Liver (tissue), 3 donors: ENCODE data around the gene ABL2.

Experiments
- NR2F2 ChIP-seq: IDR thresholded peaks from 2 replicates; pipeline ENCODE4 v1.6.1; 2016; ENCODE audit warnings: antibody characterized with exemption
- TF ChIP-seq, protein P1 (sequence below): fragments of 150-350 bp; IDR thresholded peaks from 2 replicates; pipeline ENCODE4 v1.5.1; 2017; ENCODE audit warnings: improper control_type of control experiment, low read depth, low read length; ENCODE audit not compliant: missing input control
- TF ChIP-seq, protein P2 (sequence below): IDR thresholded peaks from 2 replicates; pipeline ENCODE4 v1.6.1; 2016; ENCODE audit warnings: antibody characterized with exemption, mild to moderate bottlenecking
- TF ChIP-seq, protein P3 (sequence below): IDR thresholded peaks from 2 replicates; pipeline ENCODE4 v1.6.1; 2016; ENCODE audit warnings: antibody characterized with exemption
- donor health status: healthy.
- donor health status: healthy.

DNA sequence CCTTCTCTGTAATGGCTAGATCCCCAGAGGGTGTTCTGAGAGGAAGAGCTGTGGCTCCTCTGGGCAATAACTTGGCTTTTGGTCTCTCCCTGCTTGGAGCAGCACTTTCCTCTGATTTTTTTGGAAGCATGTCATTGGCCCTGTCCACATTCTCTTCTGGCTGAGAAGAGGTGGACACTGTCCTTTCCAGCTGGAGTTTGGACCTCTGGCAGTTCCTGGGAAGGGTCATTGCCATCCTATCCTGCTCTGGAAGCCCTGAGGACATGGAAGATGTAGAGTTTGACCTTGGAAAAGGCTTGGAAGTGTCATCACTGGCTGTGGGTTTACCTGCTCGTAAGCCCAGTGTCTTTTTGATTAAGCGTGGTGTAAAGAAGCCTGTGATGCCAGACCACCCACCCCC lies 120.8 kb downstream of the ABL2 start:
- TF ChIP-seq, protein P1, sequence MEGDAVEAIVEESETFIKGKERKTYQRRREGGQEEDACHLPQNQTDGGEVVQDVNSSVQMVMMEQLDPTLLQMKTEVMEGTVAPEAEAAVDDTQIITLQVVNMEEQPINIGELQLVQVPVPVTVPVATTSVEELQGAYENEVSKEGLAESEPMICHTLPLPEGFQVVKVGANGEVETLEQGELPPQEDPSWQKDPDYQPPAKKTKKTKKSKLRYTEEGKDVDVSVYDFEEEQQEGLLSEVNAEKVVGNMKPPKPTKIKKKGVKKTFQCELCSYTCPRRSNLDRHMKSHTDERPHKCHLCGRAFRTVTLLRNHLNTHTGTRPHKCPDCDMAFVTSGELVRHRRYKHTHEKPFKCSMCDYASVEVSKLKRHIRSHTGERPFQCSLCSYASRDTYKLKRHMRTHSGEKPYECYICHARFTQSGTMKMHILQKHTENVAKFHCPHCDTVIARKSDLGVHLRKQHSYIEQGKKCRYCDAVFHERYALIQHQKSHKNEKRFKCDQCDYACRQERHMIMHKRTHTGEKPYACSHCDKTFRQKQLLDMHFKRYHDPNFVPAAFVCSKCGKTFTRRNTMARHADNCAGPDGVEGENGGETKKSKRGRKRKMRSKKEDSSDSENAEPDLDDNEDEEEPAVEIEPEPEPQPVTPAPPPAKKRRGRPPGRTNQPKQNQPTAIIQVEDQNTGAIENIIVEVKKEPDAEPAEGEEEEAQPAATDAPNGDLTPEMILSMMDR, result no peak
- TF ChIP-seq, protein P2, sequence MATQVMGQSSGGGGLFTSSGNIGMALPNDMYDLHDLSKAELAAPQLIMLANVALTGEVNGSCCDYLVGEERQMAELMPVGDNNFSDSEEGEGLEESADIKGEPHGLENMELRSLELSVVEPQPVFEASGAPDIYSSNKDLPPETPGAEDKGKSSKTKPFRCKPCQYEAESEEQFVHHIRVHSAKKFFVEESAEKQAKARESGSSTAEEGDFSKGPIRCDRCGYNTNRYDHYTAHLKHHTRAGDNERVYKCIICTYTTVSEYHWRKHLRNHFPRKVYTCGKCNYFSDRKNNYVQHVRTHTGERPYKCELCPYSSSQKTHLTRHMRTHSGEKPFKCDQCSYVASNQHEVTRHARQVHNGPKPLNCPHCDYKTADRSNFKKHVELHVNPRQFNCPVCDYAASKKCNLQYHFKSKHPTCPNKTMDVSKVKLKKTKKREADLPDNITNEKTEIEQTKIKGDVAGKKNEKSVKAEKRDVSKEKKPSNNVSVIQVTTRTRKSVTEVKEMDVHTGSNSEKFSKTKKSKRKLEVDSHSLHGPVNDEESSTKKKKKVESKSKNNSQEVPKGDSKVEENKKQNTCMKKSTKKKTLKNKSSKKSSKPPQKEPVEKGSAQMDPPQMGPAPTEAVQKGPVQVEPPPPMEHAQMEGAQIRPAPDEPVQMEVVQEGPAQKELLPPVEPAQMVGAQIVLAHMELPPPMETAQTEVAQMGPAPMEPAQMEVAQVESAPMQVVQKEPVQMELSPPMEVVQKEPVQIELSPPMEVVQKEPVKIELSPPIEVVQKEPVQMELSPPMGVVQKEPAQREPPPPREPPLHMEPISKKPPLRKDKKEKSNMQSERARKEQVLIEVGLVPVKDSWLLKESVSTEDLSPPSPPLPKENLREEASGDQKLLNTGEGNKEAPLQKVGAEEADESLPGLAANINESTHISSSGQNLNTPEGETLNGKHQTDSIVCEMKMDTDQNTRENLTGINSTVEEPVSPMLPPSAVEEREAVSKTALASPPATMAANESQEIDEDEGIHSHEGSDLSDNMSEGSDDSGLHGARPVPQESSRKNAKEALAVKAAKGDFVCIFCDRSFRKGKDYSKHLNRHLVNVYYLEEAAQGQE, result no peak
- TF ChIP-seq, protein P3, sequence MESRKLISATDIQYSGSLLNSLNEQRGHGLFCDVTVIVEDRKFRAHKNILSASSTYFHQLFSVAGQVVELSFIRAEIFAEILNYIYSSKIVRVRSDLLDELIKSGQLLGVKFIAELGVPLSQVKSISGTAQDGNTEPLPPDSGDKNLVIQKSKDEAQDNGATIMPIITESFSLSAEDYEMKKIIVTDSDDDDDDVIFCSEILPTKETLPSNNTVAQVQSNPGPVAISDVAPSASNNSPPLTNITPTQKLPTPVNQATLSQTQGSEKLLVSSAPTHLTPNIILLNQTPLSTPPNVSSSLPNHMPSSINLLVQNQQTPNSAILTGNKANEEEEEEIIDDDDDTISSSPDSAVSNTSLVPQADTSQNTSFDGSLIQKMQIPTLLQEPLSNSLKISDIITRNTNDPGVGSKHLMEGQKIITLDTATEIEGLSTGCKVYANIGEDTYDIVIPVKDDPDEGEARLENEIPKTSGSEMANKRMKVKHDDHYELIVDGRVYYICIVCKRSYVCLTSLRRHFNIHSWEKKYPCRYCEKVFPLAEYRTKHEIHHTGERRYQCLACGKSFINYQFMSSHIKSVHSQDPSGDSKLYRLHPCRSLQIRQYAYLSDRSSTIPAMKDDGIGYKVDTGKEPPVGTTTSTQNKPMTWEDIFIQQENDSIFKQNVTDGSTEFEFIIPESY, result no peak
- no peak for TF ChIP-seq NR2F2
